ENCODE measurements around the gene EPS8L1. TPM values are rescaled to one million over a fixed set of nuclear protein-coding genes. Genes with fewer than 3 reads are reported as not detected.

The EPS8L1 gene
- total and polyA plus RNA-seq, 4 donors: 3.0 to 17.9 (median 8.5) TPM

DNA sequence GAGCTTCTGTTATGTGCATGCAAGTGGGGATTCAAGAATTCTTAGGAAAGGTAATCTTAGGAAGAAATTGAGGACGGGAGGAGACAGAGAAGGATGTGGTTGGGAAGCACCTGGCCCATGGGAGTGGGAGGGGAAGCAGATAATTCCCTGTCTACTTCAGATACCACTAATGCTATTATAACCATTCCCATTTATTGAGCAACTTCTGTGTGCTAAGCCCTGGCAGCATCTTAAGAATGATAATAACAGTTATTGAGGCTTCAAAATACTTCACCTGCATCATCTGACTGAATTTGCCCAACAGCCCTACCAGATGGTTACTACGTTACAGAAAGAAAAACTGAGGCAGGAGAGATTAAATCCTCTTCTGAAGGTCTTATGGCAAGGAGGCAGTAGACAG, 1.4 kb downstream of the EPS8L1 start:
- no peak for DNase-seq (ENCODE audit: low read depth in 4 of 6, low spot score in 6 of 6)
- no CpG with 5 or more reads among the region's 2 CpGs for WGBS (ENCODE audit: insufficient coverage)
- Histone ChIP-seq H3K27me3 (ENCODE audit: control insufficient read depth, insufficient read depth, low read length) (peaks cover 49% of the 10 kb centered on the region), H3K4me3 (ENCODE audit: low read depth, low read length) (no peak overlapping the region), H3K36me3 (ENCODE audit: control insufficient read depth, insufficient read depth, low read length) (no peaks in the 10 kb centered on the region), H3K4me1 (ENCODE audit: control insufficient read depth, insufficient read depth, low read length) (peaks cover 24% of the 10 kb centered on the region), H3K27ac (ENCODE audit: low read depth, low read length) (no peak overlapping the region), H3K9me3 (ENCODE audit: control insufficient read depth, insufficient read depth, low read length) (no peaks in the 10 kb centered on the region)

- peaks cover 67% of the 10 kb centered on the region for H3K27me3 ChIP-seq (ENCODE audit: control insufficient read depth, insufficient read depth, low read length)
- no peak for DNase-seq (ENCODE audit: low read depth in 4 of 6, low spot score in 6 of 6)
- no peaks in the 10 kb centered on the region for H3K9me3 ChIP-seq (ENCODE audit: control insufficient read depth, insufficient read depth, low read length)
- H3K36me3 ChIP-seq (ENCODE audit: control insufficient read depth, insufficient read depth, low read length): no peaks in the 10 kb centered on the region
- H3K27ac ChIP-seq (ENCODE audit: low read depth, low read length): no peak overlapping the region
- H3K4me1 ChIP-seq (ENCODE audit: control insufficient read depth, insufficient read depth, low read length): peaks cover 36% of the 10 kb centered on the region
- WGBS (ENCODE audit: insufficient coverage): 90% methylated on average over 4 of the region's 5 CpGs
- no peak overlapping the region for H3K4me3 ChIP-seq (ENCODE audit: low read depth, low read length)
Observed at GRCh38 chr19:55078996-55079395, 3.3 kb downstream of the EPS8L1 start.

- no peak for DNase-seq (ENCODE audit: low read depth in 4 of 6, low spot score in 6 of 6)
- Histone ChIP-seq H3K9me3 (ENCODE audit: control insufficient read depth, insufficient read depth, low read length) (no peaks in the 10 kb centered on the region), H3K4me1 (ENCODE audit: control insufficient read depth, insufficient read depth, low read length) (peaks cover 36% of the 10 kb centered on the region), H3K27ac (ENCODE audit: low read depth, low read length) (no peak overlapping the region), H3K27me3 (ENCODE audit: control insufficient read depth, insufficient read depth, low read length) (peaks cover 72% of the 10 kb centered on the region), H3K36me3 (ENCODE audit: control insufficient read depth, insufficient read depth, low read length) (no peaks in the 10 kb centered on the region), H3K4me3 (ENCODE audit: low read depth, low read length) (no peak overlapping the region)
- WGBS (ENCODE audit: insufficient coverage): 74% methylated on average over 19 of the region's 19 CpGs
Observed at GRCh38 chr19:55079400-55080038, 3.9 kb downstream of the EPS8L1 start.

GRCh38 chr19:55080121-55080967, 4.7 kb downstream of the EPS8L1 start:
- Histone ChIP-seq H3K4me1 (ENCODE audit: control insufficient read depth, insufficient read depth, low read length) (peaks cover 36% of the 10 kb centered on the region), H3K27me3 (ENCODE audit: control insufficient read depth, insufficient read depth, low read length) (peaks cover 80% of the 10 kb centered on the region), H3K27ac (ENCODE audit: low read depth, low read length) (no peak overlapping the region), H3K36me3 (ENCODE audit: control insufficient read depth, insufficient read depth, low read length) (no peaks in the 10 kb centered on the region), H3K9me3 (ENCODE audit: control insufficient read depth, insufficient read depth, low read length) (no peaks in the 10 kb centered on the region), H3K4me3 (ENCODE audit: low read depth, low read length) (peak overlapping the region; percentile 3)
- peak in 2 of 6 donors; percentile 63 to 70 for DNase-seq (ENCODE audit: low read depth in 4 of 6, low spot score in 6 of 6)
- 3% methylated on average over 55 of the region's 55 CpGs for WGBS (ENCODE audit: insufficient coverage)

DNA sequence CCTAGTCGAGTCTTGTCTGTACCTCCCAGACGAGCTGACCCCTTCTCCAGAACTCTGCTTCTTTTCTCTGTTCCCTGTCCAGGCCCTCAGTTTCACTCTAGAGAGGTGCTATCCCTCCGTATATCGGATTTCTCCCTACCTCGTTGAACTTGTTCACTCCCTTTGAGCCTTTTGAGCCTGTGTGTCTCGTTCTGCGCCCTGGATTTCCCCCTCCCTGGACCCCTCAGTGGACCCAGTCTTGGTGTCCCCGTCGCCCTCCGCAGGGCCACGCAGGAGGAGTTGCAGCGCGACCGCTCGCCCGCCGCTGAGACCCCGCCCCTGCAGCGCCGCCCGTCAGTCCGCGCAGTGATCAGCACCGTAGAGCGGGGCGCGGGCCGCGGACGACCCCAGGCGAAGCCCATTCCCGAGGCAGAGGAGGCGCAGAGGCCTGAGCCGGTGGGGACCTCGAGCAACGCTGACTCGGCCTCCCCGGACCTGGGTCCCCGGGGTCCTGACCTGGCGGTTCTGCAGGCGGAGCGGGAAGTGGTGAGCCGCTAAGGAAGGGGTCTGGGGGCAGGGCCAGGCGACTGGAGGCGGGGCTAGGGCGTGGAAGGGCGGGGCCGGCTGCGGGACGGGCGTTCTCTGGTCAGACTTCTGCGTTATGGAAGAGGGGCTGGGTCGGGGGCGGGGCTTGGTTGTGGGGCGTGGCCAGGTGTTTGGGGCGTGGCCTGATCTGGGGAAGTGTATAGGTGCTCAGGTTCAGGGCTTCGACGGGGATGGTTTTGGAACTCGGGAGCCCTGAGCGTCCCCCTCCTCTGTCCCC, 5.5 kb downstream of the EPS8L1 start:
- WGBS (ENCODE audit: insufficient coverage): under 1% methylated on average over 55 of the region's 60 CpGs
- H3K4me3 ChIP-seq (ENCODE audit: low read depth, low read length): peak overlapping the region; percentile 3
- peak in 2 of 6 donors; percentile 61 to 62 for DNase-seq (ENCODE audit: low read depth in 4 of 6, low spot score in 6 of 6)
- H3K27me3 ChIP-seq (ENCODE audit: control insufficient read depth, insufficient read depth, low read length): peaks cover 80% of the 10 kb centered on the region
- no peaks in the 10 kb centered on the region for H3K36me3 ChIP-seq (ENCODE audit: control insufficient read depth, insufficient read depth, low read length)
- peaks cover 42% of the 10 kb centered on the region for H3K4me1 ChIP-seq (ENCODE audit: control insufficient read depth, insufficient read depth, low read length)
- no peaks in the 10 kb centered on the region for H3K9me3 ChIP-seq (ENCODE audit: control insufficient read depth, insufficient read depth, low read length)
- H3K27ac ChIP-seq (ENCODE audit: low read depth, low read length): no peak overlapping the region

DNA sequence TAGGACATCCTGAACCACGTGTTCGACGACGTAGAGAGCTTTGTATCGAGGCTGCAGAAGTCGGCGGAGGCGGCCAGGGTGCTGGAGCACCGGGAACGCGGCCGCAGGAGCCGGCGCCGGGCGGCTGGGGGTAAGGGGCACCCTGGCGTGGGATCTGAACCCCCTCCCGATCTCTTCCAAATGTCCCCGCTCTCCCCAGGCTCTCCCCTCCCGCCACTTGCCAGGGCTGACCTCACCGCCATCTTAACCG, 6.0 kb downstream of the EPS8L1 start:
- WGBS (ENCODE audit: insufficient coverage): 4% methylated on average over 22 of the region's 22 CpGs
- H3K4me1 ChIP-seq (ENCODE audit: control insufficient read depth, insufficient read depth, low read length): peaks cover 47% of the 10 kb centered on the region
- H3K4me3 ChIP-seq (ENCODE audit: low read depth, low read length): no peak overlapping the region
- no peaks in the 10 kb centered on the region for H3K9me3 ChIP-seq (ENCODE audit: control insufficient read depth, insufficient read depth, low read length)
- no peak overlapping the region for H3K27ac ChIP-seq (ENCODE audit: low read depth, low read length)
- H3K27me3 ChIP-seq (ENCODE audit: control insufficient read depth, insufficient read depth, low read length): peaks cover 80% of the 10 kb centered on the region
- DNase-seq (ENCODE audit: low read depth in 4 of 6, low spot score in 6 of 6): no peak
- no peaks in the 10 kb centered on the region for H3K36me3 ChIP-seq (ENCODE audit: control insufficient read depth, insufficient read depth, low read length)

- H3K4me1 ChIP-seq (ENCODE audit: control insufficient read depth, insufficient read depth, low read length): peaks cover 52% of the 10 kb centered on the region
- H3K27me3 ChIP-seq (ENCODE audit: control insufficient read depth, insufficient read depth, low read length): peaks cover 77% of the 10 kb centered on the region
- DNase-seq (ENCODE audit: low read depth in 4 of 6, low spot score in 6 of 6): peak in 4 of 6 donors; percentile 48 to 95 (median 70)
- no peaks in the 10 kb centered on the region for H3K9me3 ChIP-seq (ENCODE audit: control insufficient read depth, insufficient read depth, low read length)
- no peak overlapping the region for H3K27ac ChIP-seq (ENCODE audit: low read depth, low read length)
- no peak overlapping the region for H3K4me3 ChIP-seq (ENCODE audit: low read depth, low read length)
- WGBS (ENCODE audit: insufficient coverage): 4% methylated on average over 62 of the region's 64 CpGs
- H3K36me3 ChIP-seq (ENCODE audit: control insufficient read depth, insufficient read depth, low read length): no peaks in the 10 kb centered on the region
Observed at GRCh38 chr19:55082020-55082851, 6.6 kb downstream of the EPS8L1 start.

- no peak overlapping the region for H3K4me3 ChIP-seq (ENCODE audit: low read depth, low read length)
- 27% methylated on average over 42 of the region's 42 CpGs for WGBS (ENCODE audit: insufficient coverage)
- H3K27me3 ChIP-seq (ENCODE audit: control insufficient read depth, insufficient read depth, low read length): peaks cover 77% of the 10 kb centered on the region
- no peak overlapping the region for H3K27ac ChIP-seq (ENCODE audit: low read depth, low read length)
- H3K4me1 ChIP-seq (ENCODE audit: control insufficient read depth, insufficient read depth, low read length): peaks cover 62% of the 10 kb centered on the region
- no peaks in the 10 kb centered on the region for H3K9me3 ChIP-seq (ENCODE audit: control insufficient read depth, insufficient read depth, low read length)
- no peak for DNase-seq (ENCODE audit: low read depth in 4 of 6, low spot score in 6 of 6)
- no peaks in the 10 kb centered on the region for H3K36me3 ChIP-seq (ENCODE audit: control insufficient read depth, insufficient read depth, low read length)
Observed at GRCh38 chr19:55083004-55083850, 7.6 kb downstream of the EPS8L1 start.

All from spinal cord (tissue), 10 donors.